Measurements from ENCODE around the gene THRSP. TPM values are rescaled to one million over a fixed set of nuclear protein-coding genes. Genes with fewer than 3 reads are reported as not detected.

The THRSP gene
- total RNA-seq, 1 experiment from 2014 or later: not detected

DNA sequence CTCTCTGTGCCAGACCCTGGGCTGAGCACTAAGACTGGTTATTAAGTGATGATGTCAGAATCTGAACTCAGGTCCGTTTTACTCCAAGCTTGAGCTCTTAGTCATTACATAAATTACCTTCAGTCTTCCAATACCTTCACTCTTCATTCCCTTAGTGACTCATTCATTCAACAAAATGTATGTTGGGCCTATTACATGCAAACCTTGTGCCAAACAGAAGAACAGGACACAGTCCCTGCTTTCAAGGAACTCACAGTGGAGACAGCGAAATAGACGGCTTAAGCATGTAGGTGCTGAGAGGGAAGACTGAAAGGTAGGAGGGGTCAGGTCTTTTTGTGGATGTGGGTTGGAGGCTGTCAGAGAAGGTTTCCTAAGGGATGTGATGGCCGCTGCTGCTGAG is 43.9 kb upstream of the THRSP start:
- no peak overlapping the region for H2AK5ac ChIP-seq (ENCODE audit: insufficient read length, low read length)
- no peak overlapping the region for H2BK5ac ChIP-seq (ENCODE audit: insufficient read length, low read length)
- H4K5ac ChIP-seq (ENCODE audit: insufficient read length, low read depth, low read length): no peak overlapping the region
- no peak overlapping the region for H2AFZ ChIP-seq (ENCODE audit: low read length)
- WGBS (ENCODE audit: extremely low coverage, insufficient read length, low lambda C conversion rate): no CpG with 5 or more reads among the region's 4 CpGs
- no peak overlapping the region for H2BK20ac ChIP-seq (ENCODE audit: low read depth, low read length, poor library complexity, severe bottlenecking)
- peaks cover 3% of the 10 kb centered on the region; the same call in 1 of the 2 replicates for H3K4me1 ChIP-seq (ENCODE audit: insufficient read depth, low read length)
- no peak overlapping the region for H3K4me3 Mint-ChIP-seq
- no peak overlapping the region for H4K8ac ChIP-seq (replicated peaks; ENCODE audit: insufficient read length, low read depth, low read length)
- H3K14ac ChIP-seq (ENCODE audit: insufficient read depth, low read length): no peak overlapping the region
- H3K18ac ChIP-seq (ENCODE audit: insufficient read length, low read depth, low read length): no peak overlapping the region
- H3K36me3 Mint-ChIP-seq (ENCODE audit: insufficient read depth in 1 of 3, low read depth in 3 of 3): peaks cover 7 to 18% (median 17%) of the 10 kb centered on the region in 3 experiments; a peak in 6 of 7 replicates
- DNase-seq: no peak
- no peaks in the 10 kb centered on the region for H3K27me3 Mint-ChIP-seq (ENCODE audit: low read depth)
- H3K27ac ChIP-seq (ENCODE audit: insufficient read length, low read depth, low read length): no peak overlapping the region
- H4K20me1 ChIP-seq (ENCODE audit: control insufficient read depth, insufficient read depth, insufficient read length): no peaks in the 10 kb centered on the region
- no peak overlapping the region for H3K9ac ChIP-seq (ENCODE audit: extremely low read depth, insufficient read length, low read length)
- no peak overlapping the region for H4K91ac ChIP-seq (ENCODE audit: insufficient read length, low read depth, low read length)
- H3K56ac ChIP-seq (ENCODE audit: insufficient read length, low read depth, low read length): no peak overlapping the region
- peak overlapping the region in 2 of 3 experiments; percentile 19 to 31; a peak in 1 of 7 replicates for H3K27ac Mint-ChIP-seq
- H2BK15ac ChIP-seq (ENCODE audit: low read depth, low read length): no peak overlapping the region
- H3K23me2 ChIP-seq (ENCODE audit: insufficient read length, low read depth, low read length, poor library complexity, severe bottlenecking): peaks cover 10% of the 10 kb centered on the region
- no peak overlapping the region for H3K4me2 ChIP-seq (ENCODE audit: insufficient read depth, insufficient read length, low read length)
- H2BK12ac ChIP-seq (ENCODE audit: insufficient read length, low read depth, low read length): no peak overlapping the region
- H3K27me3 ChIP-seq (ENCODE audit: insufficient read depth, low read length): no peaks in the 10 kb centered on the region
- H2BK120ac ChIP-seq (ENCODE audit: low read depth, low read length, poor library complexity, severe bottlenecking): no peak overlapping the region
- no peak overlapping the region for H3K4ac ChIP-seq (ENCODE audit: low read depth, low read length)
- no peaks in the 10 kb centered on the region for H3K79me1 ChIP-seq (ENCODE audit: insufficient read depth, low read depth, low read length, poor library complexity, severe bottlenecking)
- no peak overlapping the region for H3K23ac ChIP-seq (ENCODE audit: insufficient read length, low read depth, low read length)
- no peaks in the 10 kb centered on the region for H3K9me3 ChIP-seq (ENCODE audit: control insufficient read depth, low read depth, low read length)
- H3K79me2 ChIP-seq (ENCODE audit: insufficient read depth, low read length): no peaks in the 10 kb centered on the region
- H3T11ph ChIP-seq (ENCODE audit: low read length): no peak overlapping the region
- peaks cover 24 to 27% of the 10 kb centered on the region in 2 experiments for H3K4me1 Mint-ChIP-seq
- H3K9me3 Mint-ChIP-seq: no peaks in the 10 kb centered on the region
- TF ChIP-seq, protein P1, sequence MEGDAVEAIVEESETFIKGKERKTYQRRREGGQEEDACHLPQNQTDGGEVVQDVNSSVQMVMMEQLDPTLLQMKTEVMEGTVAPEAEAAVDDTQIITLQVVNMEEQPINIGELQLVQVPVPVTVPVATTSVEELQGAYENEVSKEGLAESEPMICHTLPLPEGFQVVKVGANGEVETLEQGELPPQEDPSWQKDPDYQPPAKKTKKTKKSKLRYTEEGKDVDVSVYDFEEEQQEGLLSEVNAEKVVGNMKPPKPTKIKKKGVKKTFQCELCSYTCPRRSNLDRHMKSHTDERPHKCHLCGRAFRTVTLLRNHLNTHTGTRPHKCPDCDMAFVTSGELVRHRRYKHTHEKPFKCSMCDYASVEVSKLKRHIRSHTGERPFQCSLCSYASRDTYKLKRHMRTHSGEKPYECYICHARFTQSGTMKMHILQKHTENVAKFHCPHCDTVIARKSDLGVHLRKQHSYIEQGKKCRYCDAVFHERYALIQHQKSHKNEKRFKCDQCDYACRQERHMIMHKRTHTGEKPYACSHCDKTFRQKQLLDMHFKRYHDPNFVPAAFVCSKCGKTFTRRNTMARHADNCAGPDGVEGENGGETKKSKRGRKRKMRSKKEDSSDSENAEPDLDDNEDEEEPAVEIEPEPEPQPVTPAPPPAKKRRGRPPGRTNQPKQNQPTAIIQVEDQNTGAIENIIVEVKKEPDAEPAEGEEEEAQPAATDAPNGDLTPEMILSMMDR (conservative IDR thresholded peaks at IDR 0.05): no peak

Data from H9 (cell line).